ENCODE data around the gene TMC8.
"Not testable (repeated sequence)": the region's sequence is repeated elsewhere in the genome, so short reads cannot be mapped to it uniquely, and the experiment has no call there.

Gene TMC8

GRCh38 chr17:78159575-78160158, 29.1 kb downstream of the TMC8 start:
- DNase-seq, result no peak

DNA sequence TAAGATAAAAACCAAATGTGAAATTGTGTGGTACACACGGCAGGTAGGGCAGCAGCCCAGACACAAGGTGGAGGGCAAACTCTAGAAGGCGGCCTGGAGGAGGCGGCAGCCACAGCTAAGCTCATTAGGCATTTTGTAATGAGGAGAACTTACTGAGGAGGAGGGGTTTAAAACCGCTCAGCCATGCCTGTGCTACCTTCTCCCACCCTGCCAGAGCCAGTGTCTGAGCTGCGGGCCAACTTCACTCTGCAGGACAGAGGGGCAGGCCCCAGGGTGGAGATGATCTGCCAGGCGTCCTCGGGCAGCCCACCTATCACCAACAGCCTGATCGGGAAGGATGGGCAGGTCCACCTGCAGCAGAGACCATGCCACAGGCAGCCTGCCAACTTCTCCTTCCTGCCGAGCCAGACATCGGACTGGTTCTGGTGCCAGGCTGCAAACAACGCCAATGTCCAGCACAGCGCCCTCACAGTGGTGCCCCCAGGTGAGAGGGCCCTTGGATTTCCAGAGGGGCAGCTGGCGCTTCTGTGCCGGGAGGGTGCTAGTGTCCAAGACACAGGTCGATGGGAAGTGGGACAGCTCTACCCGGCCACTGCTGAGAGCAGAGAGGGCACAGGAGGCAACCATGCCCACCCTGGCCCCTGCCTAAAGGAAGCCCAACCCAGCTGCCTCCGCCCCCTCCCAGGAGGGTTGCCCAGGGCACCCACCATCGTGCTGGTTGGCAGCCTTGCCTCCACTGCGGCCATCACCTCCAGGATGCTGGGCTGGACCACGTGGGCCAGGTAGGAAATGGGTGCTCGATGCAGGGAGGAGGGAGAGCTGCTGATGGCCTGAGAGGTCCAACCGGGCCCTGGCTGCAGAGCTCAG, 33.5 kb downstream of the TMC8 start:
- DNase-seq, result no peak

GRCh38 chr17:78164748-78165607, 34.4 kb downstream of the TMC8 start:
- DNase-seq, result no peak

- DNase-seq, result no peak
Measured at GRCh38 chr17:78166416-78166815, 35.8 kb downstream of the TMC8 start.

GRCh38 chr17:78168242-78168902, 37.8 kb downstream of the TMC8 start, which contains the start of gene SYNGR2:
SYNGR2 (plus strand) TSS chr17:78168581; CDS start chr17:78168617, 36 bp downstream.
- DNase-seq, result peak; percentile 87

DNA sequence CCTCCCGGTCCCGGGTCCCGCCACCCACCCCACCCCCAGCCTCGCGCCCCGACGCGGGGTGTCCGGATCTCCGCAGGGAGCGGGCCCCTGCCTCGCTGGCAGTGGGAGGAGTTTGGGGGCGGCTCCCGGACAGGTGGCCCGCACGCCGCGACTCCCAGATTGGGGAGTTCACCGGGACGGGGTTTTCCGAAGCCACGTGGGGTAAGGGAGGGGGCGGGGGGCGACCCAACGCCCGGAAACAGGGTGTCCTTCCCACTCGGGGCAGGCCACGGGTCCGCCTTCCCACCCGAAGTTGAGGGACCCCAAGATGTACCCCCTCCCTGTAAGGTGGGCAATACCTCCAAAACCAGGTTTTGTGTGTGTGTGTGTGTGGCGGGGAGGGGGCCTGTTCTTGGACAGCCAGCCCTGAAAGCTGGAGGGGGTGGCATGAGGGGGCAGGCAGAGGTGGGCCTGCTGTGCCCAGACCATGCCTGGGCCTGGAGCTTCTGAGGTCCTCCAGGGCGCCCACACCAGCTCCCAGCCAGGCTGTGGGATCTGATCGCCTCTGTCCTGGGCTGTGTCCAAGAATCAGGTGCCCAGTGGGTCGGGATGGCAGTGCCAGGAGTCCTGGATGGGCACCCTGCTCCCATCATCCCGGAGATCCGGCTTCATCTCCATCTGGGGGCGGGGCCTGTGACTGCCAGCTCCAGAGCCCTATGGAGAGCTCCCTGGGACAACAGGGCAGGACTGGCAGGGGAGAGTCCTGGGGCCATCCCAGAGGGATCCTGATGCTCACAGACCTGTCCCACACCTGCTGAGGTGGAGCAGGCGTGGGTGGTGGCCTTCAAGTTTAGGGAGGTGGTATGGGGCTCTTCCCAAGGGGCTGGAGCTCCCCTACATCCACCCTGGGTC, 38.6 kb downstream of the TMC8 start:
- peak; percentile 66 for DNase-seq

- DNase-seq, result no peak
Measured at GRCh38 chr17:78170692-78171590, 40.4 kb downstream of the TMC8 start.

GRCh38 chr17:78171591-78172248, 41.1 kb downstream of the TMC8 start:
- not testable (repeated sequence) for DNase-seq

DNA sequence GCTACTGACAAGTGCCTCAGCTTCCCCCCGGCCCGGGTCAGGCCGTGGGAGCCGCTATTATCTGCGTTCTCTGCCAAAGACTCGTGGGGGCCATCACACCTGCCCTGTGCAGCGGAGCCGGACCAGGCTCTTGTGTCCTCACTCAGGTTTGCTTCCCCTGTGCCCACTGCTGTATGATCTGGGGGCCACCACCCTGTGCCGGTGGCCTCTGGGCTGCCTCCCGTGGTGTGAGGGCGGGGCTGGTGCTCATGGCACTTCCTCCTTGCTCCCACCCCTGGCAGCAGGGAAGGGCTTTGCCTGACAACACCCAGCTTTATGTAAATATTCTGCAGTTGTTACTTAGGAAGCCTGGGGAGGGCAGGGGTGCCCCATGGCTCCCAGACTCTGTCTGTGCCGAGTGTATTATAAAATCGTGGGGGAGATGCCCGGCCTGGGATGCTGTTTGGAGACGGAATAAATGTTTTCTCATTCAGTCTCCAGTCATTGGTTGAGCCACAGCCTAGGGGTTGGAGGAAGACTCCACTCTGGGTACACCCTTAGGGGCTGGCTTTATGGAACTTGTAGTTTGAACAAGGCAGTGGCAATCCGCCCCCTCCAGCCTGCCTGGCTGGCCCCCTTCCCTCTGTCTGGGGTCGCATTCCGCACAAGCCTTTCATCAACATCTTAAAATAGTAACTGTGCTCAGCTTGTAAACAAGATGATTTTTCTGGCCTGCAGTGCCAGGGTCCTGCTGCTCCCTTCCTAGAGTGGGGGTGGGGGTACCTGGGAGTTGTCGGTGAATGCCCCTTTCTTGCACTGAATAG, 41.9 kb downstream of the TMC8 start:
- no peak for DNase-seq

GRCh38 chr17:78173097-78173715, 42.6 kb downstream of the TMC8 start:
- DNase-seq, result no peak

GRCh38 chr17:78174346-78174869, 43.8 kb downstream of the TMC8 start:
- no peak for DNase-seq

GRCh38 chr17:78174870-78175642, 44.5 kb downstream of the TMC8 start:
- no peak for DNase-seq

- DNase-seq, result no peak
Measured at GRCh38 chr17:78175643-78175981, 45.0 kb downstream of the TMC8 start.

GRCh38 chr17:78176548-78177025, 46.0 kb downstream of the TMC8 start:
- peak; percentile 73 for DNase-seq

- DNase-seq, result no peak
Measured at GRCh38 chr17:78179372-78179771, 48.8 kb downstream of the TMC8 start.

DNA sequence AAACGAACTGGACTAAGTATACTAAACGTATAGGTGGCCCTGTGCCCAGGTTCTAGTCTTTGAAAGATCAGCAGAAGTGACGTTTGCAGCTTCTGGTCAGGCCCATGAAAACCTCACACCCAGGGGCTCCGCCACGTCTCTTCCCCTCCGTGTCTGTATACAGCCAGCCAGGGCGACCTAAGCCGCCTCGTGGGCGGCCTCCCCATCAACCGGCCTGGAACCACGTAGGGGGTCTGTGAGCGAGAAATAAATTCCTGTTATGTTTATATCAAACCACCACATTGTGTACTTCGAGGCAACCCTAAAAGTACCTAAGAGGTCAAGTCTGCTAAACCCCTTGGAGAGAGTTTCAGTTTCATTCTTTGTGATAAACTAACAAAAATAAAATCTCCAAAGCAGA, 49.5 kb downstream of the TMC8 start:
- DNase-seq, result no peak

DNA sequence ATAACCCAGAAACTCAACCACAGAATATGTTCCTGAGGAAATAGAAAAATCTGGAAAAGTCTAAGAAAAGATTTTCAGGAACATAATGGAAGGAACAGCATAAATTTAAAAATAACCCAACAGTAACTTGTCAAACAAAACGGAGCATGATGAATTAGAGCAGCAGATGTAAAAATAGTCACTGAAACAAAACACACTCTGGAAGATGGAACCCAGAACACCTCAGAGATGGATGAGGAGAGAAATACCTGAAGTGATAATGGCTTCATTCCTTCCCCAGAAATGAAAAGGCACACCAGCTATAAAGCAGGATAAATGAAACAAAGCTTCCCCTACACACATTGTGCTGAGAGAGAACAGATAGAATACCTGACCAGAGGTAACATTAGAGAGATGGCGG, 49.9 kb downstream of the TMC8 start:
- no peak for DNase-seq

DNA sequence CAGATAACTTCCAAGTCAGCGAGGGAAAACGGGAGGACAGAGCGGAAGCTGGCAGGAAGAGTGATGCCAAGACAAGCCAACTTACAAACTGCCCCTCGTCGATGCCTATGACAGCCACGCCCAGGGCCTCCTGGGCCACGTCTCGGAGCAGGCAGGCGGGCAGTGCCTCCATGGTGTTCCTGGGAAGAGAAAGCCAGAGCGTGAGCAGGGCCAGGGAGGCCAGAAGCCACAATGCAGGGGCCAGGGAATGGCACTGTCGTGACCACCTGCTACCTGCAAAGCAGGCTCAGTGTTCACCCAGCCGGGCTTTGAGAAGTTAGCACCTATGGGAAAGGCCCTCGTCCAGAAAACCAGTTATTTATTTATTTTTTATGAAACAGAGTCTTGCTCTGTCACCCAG, 51.9 kb downstream of the TMC8 start:
- no peak for DNase-seq
